Spleen (tissue), 7 donors: ENCODE measurements around the gene STK35.

Source experiments
- CTCF ChIP-seq, 11 experiments: fragments of 200-600 bp in 7 of 11; fragments of 450-650 bp in 4 of 11; sonication (generic) in 4 of 11; IDR thresholded peaks in 8 of 11; conservative IDR thresholded peaks in 3 of 11; 1 replicate in 7 of 11; 2 replicates in 4 of 11; pipeline versions ENCODE4 v1.4.0 to v1.8.0; 2016 to 2021; ENCODE audit warnings: antibody characterized with exemption in 11 of 11, inconsistent platforms in 4 of 11, mild to moderate bottlenecking in 1 of 11
- POLR2AphosphoS5 ChIP-seq, 3 donors: sonication (generic); formaldehyde crosslinking; IDR thresholded peaks; one replicate each; pipeline ENCODE4 v1.5.1; 2017; ENCODE audit warnings: antibody characterized with exemption in 3 of 3
- donor health status: DM: no; HTN: no; CAD: no; lungs with moderate emphysema.
- donor health status: DM: no; HTN: no; CAD: no.
- donor health status: DM: no; HTN: no; CAD: no.

- TF ChIP-seq CTCF (IDR thresholded peaks at IDR 0.05 in 8 of 11, conservative IDR thresholded peaks at IDR 0.05 in 3 of 11) (no peak), POLR2AphosphoS5 (IDR thresholded peaks at IDR 0.05) (no peak)
Observed at GRCh38 chr20:2140561-2140960, 38.9 kb downstream of the STK35 start.
